HG02642 (cell line): ENCODE measurements around the gene SLC25A25.

ENCODE experiments used
- ATAC-seq: cut with Tn5 transposase; IDR thresholded peaks from one replicate; pipeline ENCODE4 v1.9.1; 2021; ENCODE audit warnings: mild to moderate bottlenecking; ENCODE audit not compliant: unreplicated experiment, poor library complexity

The SLC25A25 gene

GRCh38 chr9:128049843-128050242 lies 18.2 kb upstream of the SLC25A25 start:
- no peak for ATAC-seq

GRCh38 chr9:128051932-128052709 lies 15.9 kb upstream of the SLC25A25 start:
- no peak for ATAC-seq

GRCh38 chr9:128053560-128053959 lies 14.5 kb upstream of the SLC25A25 start:
- no peak for ATAC-seq

DNA sequence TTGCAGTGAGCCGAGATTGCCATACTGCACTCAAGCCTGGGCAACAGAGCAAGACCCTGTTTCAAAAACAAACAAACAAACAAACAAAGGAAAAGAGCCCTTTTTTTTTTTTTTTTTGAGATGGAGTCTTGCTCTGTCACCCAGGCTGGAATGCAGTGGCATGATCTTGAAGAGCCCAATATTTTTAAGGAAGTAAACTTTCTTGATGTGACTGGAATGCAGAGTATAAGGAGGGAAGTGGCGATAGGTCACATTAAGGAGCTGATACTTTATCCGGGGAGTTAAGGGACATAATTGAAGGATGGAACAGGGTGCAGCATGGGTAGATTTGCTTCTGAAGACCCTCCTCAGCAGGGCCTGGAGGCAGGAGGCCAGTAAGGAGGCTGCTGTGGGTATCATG lies 13.9 kb upstream of the SLC25A25 start:
- no peak for ATAC-seq

DNA sequence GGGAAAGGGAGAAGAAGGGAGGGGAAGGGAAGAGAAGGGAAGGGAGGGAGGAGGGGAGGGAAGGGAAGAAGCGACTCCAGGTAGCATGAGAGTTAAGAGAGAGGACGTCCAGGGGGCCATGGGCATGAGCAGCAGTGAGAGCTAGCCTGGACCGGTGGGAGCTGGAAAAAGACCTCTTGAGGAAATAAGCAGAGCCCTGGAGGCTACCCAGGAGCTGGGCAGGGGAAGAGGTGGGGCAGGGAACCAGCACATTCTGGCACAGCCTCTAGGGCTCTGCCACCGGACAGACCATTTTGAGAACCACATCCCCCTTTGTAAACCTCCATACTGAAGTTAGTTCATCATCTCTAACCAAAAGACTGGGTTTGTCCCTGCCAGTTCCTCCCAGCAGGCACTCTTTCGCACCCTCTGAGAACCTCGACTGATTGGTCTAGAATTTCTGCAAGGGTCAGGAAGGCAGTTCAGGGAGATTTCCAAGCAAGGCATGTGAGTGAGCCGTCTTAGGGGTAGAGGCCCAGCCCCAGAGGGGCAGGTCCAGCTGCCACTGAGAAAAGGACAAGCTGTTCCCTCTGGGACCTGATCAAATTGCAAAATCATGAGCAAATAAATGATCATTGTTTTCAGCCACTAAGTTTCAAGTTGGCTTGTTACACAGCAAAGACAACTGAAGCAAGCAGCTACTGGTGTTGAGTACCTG lies 12.5 kb upstream of the SLC25A25 start:
- no peak for ATAC-seq

- no peak for ATAC-seq
Observed at GRCh38 chr9:128056086-128056485, 11.9 kb upstream of the SLC25A25 start.

- no peak for ATAC-seq
Observed at GRCh38 chr9:128056887-128057723, 10.9 kb upstream of the SLC25A25 start.

DNA sequence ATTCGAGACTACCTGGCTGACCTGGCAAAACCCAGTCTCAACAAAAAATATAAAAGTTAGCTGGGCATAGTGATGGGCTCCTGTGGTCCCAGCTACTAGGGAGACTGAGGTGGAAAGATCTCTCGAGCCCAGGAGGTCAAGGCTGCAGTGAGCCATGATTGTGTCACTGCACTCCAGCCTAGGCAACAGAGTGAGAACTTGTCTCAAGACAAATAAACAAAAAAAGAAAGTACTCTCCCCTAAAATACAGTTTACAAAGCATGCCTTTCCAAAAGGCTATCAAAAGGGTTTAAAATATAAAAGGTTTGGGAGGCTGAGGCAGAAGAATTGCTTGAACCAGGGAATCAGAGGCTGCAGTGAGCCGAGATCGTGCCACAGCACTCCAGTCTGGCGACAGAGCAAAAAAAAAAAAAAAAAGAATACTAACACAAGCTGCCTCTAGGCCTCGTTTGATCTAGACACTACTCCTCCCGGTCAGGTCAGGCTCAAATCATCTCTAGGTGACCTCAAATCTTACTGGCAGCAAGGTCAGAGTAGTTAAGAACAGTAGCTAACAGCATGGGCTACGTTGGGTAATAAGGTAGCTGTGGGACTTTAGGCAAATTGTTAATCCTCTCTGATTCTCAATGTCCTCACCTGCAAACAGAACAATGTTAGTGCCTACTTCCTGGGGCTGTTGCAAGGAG lies 10.2 kb upstream of the SLC25A25 start:
- no peak for ATAC-seq

DNA sequence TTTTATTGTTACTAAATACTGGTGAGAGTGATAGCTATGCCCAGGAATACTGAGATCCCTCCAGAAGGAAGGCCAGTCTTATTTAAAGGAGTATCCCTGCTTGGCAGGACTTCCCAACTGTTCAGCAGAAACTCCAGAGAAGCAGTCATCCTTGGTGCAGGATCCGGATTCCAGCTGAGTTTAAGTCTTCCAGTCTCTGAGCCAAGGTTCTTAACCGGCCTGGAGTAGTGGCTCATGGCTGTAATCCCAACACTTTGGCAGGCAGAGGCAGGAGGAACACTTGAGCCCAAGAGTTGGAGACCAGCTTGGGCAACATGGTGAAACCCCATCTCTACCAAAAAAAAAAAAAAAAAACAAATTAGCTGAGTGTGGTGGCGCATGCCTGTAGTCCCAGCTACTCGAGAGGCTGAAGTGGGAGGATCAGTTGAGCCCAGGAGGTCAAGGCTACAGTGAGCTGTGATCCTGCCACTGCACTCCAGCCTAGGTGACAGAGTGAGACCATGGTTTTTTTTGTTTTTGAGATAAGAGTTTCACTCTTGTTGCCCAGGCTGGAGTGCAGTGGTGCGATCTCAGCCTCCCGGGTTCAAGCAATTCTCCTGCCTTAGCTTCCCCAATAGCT lies 8.6 kb upstream of the SLC25A25 start:
- ATAC-seq, result no peak

DNA sequence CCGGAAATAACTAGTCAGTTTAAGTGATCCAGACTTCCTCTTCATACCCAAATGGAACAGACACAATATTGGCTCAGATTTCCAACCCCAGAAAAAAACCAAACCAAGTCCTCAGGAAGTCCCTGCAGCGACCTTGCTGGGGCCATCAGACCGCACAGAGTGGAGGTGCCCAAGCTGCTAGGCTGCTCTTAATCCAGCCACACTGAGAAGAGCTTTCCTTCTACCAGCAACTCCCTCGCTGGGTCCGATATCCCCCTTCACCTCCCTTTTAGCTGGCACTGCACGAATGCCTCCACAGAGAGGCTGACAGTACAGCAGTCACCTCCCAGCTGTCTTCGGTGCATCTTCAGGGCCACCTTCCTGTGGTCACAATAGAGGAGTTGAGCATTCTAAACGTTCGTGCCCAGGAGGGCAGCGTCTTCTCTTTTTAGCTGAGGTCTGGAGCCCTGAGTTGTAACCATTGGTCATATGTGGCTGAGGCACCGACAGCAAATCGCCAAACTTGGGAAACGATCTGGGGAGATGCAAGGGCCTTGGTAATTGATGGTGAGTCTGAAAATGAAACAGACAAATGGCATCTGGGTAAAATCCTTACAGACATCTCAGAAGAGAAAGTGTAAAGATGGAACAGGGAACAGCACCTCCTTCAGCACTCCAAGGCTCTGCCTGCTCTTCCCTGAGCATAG lies 6.6 kb upstream of the SLC25A25 start:
- no peak for ATAC-seq

DNA sequence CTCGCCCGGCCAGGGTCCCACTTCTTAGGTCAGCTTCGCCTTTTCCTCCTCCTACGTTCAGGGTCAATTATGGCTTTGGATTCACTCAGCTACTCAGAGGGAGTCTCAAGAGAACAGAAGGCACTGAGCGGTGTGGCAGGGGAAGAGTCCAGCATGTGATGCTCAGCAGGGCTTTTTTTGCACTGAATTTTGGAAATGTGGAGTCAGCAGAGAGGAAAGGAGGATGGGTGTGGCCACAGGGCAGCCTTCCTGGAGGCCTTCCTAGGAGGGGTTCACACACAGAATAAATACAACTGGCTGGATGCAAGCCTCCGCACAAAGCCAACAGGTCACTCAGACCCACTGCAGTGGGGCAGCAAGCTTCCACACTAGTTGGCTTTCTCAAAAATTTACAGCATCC lies 5.8 kb upstream of the SLC25A25 start:
- no peak for ATAC-seq

- ATAC-seq, result no peak
Observed at GRCh38 chr9:128062846-128063831, 4.9 kb upstream of the SLC25A25 start.

- no peak for ATAC-seq
Observed at GRCh38 chr9:128065907-128066712, 1.9 kb upstream of the SLC25A25 start.

- ATAC-seq, result peak; percentile 64
Observed at GRCh38 chr9:128066713-128067644, 1.1 kb upstream of the SLC25A25 start, which contains the start of gene NAIF1. Gene NAIF1, minus strand, starts transcription at chr9:128067320. Its CDS starts 219 bp downstream, at chr9:128067101.

DNA sequence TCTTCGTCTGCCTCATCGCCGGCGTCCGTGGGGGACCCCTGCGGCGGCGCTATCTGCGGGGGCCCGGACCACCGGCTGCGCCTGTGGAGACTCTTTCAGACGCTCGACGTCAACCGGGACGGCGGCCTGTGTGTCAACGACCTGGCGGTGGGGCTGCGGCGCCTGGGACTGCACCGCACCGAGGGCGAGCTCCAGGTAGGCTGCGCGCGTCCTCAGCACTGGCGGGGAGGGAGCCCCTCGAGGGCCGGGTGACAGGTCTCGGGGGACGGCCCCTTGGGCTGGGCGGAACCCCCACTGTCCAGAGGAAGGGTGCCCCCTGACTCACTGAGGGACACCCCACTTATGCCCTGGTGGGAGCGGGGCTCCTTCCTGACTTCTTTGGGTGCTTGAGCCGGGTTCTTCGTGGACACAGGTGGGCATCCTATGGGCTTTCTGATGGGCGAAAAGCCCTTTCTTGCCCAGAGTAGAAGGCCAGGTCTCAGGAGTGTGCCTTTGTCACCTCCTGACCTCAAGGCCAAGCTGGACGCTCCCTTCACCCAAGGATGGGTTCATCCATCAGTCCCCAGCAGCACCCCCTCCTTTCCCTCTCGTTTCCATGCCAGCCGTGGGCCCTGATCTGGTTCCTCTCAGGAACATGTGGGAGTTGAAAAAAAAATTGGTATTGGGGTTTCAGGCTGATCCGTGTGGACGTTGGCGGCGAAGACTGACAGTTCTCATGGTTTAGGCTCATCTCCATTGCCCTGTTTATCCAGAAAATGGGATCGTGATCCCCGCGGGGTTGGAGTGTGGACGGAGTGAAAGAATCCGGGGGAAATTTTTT lies 564 bp downstream of the SLC25A25 start:
- peak; percentile 7 for ATAC-seq
